HG02571 (cell line): ENCODE results near the gene RRAGD.

Experiments
- ATAC-seq: cut with Tn5 transposase; IDR thresholded peaks from one replicate; pipeline ENCODE4 v1.9.1; 2021; ENCODE audit warnings: mild to moderate bottlenecking, moderate library complexity; ENCODE audit not compliant: unreplicated experiment

RRAGD gene, protein sequence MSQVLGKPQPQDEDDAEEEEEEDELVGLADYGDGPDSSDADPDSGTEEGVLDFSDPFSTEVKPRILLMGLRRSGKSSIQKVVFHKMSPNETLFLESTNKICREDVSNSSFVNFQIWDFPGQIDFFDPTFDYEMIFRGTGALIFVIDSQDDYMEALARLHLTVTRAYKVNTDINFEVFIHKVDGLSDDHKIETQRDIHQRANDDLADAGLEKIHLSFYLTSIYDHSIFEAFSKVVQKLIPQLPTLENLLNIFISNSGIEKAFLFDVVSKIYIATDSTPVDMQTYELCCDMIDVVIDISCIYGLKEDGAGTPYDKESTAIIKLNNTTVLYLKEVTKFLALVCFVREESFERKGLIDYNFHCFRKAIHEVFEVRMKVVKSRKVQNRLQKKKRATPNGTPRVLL

DNA sequence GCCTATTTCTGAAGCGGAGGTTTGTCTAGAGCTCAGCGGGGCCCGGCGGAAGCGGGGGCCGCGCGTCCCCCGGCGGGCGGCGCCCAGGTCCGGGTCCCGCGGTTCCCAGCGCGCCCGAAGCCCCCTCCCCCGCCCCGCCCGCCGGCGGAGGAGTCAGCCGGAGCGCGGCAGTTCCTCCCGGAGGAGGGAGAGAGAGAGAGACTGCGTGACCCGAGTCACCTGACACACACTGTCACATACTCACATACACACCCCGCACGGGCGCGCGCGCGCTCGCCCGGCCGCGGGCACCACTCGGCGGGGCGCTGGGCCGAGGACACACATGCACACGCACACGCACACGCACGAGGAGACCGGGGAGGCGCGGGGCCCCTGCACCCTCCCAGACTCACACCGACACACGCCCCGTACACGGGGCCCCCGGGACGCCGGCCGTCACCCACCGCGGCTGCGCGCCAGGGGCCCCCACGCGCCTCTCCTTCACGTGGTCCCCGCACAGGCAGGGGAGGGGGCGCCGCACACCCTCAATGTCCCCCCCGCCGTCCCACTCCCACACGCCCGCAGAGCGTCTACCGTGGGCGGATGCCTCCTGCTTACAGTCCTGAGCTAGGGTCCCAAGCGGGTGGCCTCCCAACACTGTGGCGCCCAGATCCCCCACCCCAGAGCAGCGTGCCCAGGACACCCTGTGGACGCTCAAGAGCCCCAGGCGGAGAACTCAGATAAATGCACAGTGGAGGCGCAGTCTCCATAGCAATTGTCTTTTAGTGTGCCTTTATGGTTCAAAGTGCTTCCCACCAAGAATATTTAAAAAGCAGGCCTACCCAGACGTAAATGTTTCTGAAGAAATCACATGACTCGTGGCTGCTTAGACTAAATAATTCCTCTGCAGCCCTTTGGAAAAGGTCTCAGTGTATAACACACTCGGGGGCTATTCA lies at the start of gene RRAGD:
Gene RRAGD, minus strand, starts transcription at position 203 of the 935 bp plus-strand sequence. CDS start 280 bp downstream, outside the sequence.
- peak; percentile 69 for ATAC-seq

DNA sequence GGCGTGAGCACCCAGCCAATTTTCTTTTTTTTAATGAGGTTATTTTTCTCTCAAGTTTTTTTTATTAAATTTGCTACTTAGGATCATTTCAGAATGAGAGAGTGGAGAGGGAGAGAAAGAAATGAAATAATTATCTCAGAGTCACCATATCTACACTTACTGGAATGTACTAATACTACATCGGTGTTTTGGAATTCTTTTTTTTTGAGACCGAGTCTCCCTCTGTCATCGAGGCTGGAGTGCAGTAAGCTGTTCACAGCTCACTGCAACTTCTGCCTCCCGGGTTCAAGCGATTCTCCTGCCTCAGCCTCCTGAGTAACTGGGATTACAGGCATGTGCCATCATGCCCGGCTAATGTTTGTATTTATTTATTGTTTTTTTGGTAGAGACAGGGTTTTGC lies 48.6 kb upstream of the RRAGD start:
- no peak for ATAC-seq

DNA sequence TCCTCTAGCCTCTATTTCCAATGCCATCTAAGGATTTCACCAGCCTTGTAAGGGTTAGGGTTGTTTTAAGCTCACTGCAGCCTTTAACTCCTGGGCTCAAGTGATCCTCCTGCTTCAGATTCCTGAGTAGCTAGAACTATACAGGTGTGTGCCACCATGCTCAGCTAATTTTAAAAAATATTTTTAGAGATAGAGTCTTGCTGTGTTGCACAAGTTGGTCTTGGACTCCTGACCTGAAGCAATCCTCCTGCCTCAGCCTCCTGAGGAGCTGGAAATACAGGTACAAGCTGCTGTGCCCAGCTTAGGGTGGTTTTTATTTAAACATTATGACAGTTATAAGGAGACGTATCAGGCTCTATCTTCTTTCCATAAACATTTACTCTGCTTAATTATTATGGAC lies 47.4 kb upstream of the RRAGD start:
- ATAC-seq = no peak

DNA sequence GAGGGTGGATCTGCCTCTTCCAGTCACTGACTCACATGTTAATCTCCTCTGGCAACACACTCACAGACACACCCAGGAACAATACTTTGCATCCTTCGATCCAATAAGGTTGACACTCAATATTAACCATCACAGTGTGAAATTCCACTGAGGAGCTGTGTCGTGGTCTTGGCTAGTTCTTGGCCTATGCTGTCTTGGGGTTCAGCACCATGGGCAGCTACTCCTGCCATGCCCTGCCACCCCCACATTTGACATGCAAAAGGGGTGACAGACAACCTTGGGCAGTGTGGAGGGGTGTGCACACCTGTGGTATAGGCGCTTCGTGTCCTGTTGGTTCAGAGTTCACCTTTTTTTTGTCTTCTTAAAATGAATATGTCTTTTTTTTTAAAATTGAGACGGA lies 46.6 kb upstream of the RRAGD start:
- ATAC-seq = no peak

DNA sequence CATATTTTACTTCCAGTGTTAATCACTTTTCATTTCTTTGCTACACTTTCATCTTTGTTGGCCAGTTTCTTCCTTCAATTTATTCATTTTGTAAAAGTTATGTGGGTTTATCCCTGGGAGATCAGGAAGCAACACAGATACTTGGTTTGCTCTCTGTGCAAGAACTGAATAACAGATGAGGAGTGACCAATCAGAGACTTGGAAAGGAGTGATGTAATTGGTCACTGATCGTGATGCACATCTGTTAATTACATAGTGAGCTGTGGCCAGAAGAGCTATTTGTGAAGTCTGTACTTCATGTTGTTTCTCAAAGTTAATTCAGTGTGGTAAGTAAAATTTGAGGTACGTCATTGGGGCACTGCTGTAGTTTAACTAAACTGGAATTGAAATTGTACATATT lies 42.2 kb upstream of the RRAGD start:
- ATAC-seq = no peak

DNA sequence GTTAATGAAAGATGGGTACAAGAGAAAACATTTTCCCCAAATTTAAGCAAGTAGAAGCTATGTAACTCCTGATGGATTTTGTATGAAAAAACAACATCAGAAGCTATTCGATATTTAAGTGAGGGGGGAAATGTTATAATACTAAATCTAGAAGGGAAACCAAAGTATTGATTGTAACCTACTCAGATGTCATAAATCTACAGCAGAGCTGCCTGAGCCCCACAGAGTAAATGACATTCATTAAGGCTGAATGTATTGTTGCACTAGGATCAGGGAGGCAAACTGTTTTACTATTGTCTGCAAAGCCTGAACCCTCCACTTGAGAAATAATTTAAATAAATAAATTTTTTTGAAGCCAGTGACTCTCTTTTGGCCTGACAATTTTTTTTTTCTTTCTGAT lies 40.2 kb upstream of the RRAGD start:
- ATAC-seq = no peak

DNA sequence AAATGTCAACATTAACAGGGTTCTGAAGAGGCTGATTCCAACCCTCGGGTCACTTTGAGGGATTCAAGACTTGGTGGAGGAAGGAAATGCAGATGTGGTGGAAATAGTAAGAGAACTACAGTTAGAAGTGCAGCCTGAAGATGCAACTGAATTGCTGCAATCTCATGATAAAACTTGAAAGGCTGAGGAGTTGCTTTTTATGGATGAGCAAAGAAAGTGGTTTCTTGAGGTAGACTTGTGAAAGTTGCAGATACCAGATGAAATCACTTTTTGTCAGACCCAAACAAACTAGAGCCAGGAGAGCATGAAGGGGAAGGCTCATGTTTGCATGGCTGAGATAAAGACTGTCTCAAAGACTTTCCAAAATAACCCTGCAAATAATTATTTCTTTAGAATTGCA lies 37.1 kb upstream of the RRAGD start:
- ATAC-seq = no peak

DNA sequence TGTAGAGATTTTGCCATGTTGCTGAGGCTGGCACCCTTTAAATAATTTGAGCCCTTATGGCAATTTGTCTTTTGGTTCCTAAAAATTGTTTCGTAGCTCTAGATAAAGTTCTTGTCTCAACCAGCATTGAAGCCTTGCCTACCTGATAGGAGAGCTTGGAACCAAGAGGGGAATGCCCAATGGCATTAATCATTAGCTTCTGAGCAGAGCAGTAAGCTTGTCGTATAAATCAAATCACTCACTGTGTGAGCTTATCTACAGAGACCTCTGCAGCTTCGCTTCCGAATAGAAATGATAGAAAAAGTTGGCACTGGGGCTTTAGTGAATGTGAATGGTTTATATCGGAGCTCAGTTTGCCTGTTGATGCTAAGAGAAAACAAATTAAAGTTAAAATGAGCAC lies 31.6 kb upstream of the RRAGD start:
- no peak for ATAC-seq

DNA sequence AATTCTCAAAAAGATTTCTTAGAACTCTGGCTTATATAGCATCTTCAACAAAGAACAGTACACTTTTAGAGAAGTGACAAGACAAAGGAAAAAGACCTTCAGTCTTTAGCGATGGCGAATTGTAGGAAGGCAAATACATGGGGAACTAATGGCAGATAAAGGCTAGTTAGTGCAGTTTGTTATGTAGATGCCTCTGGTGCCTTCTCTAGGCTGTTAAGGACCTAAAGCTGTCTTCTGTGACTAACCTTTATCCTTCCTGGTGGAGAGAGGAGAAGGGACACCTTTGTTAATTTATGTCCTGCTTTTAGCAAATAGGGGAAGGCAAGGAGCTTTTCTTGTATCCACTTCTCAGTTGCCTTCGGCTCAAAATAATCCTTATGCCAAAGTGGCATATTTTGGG lies 28.1 kb upstream of the RRAGD start:
- ATAC-seq = no peak

DNA sequence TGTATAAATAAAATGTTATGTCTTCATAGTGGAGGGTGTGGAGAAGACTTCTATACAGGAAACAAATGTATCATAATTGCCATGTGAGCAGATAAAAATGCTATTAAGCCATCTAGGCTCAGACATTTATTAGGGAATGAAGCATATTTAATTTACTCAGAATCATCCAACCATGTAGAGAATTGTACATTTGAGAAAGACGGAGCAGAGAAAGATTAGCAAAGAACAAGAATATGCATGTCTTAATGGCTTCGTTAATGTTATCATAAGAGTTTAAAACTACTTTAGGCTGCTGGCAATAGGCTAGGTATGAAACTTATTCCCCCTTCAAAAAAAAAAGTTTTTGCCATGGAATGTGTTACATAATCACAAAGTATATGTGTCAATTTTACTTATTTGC lies 26.9 kb upstream of the RRAGD start:
- ATAC-seq = no peak

DNA sequence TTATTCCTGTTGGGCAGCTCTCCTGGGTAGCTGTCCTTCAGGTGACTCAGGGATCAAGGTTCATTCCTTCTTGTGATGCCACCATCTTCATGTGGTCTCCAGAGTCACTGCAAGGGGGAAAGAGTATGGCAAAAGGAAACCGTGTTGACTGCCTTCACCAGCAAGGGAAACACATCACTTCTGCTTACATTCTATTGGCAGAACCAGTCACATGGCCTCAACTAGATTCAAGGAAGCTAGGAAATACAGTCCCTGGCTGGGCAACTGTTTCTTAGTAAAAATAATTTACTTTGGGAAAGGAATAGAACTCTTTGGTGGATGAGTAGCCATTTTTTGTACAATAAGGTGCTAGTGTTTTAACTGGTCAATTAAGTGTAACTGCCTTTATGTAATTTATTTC lies 26.2 kb upstream of the RRAGD start:
- no peak for ATAC-seq

DNA sequence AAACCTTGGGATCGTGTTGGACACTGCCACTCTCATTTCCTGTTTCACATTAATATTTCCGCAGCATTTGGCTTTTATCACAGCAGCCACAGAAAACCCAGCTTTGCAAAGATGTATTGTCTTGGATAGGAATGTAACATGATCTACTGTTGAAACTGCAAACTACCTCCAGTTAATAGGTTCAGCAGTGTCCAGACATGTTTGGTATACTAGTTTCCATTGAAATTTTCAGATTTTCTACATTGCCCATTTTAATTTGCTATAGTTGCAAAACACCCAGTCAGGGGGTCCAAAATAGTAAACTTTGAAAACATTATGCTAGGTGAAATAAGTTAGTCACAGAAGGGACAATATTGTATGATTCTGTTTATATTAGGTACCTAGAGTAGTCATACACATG lies 24.2 kb upstream of the RRAGD start:
- no peak for ATAC-seq

DNA sequence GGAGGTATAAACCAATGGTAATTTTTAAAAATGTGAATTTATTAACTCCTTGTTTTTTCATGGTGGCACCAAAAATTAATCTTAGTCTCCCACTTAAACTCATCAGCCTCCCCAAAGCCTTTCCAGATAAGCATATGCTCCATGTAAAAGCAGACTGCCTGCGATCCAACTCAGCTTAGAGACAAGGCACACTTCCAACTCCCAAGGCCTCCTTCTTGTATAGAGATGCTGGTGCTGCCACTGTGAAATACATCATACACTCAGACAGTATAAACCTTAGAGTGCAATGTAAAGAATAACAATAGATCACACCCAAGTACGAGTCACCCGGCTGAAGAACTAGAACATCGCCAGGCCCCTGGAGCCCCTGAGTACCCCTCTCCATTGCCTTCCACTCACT lies 22.9 kb upstream of the RRAGD start:
- ATAC-seq = no peak

DNA sequence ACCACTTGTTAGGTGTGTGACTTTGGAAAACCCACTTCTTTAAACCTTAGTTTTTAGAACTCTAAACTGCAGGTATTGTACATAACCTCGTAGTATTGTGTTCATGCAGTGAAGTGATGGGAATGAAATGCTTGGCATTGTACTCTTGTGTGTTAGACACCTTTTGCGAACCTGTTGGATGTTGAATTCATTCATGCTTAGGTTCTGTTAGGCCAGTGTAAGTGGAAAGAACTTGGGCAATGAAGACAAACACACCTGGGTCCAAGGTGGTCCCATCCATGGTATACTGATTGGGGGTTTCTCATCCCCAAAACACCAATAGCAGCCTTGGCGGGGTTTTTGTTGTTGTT lies 22.1 kb upstream of the RRAGD start:
- no peak for ATAC-seq

DNA sequence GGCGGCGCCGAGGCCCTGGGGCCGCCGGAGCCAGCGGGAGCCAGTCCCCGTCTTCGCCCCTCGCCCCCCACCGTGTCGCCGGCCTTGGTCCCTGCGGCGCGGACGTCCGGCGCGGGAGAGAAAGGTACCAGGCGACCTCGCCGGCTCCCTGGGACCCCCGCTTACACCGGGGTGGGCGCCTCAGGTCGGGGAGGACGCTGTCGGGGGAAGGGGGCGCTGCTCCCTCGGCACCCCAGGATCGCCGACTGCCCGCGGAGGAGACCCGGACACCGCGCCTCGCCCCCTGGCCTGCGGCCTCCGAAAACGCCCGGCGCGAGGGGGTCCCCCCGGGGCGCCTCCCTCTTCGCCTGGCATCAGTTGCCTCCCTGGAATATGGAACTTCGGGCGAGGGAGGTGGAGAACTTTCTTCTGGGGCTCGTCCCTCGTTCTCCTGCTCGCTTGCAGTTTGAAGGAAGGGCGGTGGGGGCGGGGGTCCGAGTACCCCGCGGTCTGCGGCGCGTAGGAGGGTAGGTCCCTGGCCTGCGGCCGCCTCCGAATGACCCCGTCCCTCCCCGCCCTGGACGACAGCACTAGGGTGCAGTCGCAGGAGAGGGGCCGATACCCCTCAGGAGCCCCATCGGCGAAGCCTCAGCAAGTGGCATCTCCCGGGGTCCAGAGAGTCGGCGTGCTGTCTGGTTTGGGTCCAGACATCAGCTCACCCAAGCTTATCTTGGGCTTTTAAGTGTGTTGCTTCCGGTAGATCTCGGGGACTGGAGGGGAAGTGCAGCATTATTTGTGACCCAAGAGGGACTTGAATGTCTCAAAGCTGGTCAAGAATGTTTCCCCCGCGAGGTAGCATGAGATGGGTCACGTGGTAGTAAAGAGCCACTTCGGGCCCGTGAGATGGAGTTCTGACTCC lies 21.4 kb upstream of the RRAGD start:
- ATAC-seq = no peak

DNA sequence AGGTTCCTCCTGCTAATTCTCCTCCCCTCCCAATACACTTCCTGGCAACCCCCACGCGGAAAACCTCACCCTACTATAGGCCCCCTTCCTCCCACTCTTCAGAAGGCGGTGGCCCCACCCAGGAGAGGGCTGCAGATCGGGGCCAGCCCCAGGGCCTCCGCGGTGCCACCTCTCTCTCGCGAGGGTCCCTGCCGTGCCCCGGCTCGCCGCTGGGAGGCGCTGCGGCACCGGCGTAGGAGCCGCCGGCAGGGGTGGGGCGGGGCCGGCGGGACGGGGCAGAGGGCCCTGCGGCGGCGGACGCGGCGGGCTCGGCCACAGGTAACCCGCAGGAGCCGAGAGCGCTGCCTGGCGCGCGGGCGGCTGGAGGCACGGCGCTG lies 20.8 kb upstream of the RRAGD start, which contains the start of gene ANKRD6:
Gene ANKRD6, plus strand, starts transcription at position 278 of the 377 bp plus-strand sequence. CDS start 133,825 bp downstream, outside the sequence.
- peak; percentile 87 for ATAC-seq

DNA sequence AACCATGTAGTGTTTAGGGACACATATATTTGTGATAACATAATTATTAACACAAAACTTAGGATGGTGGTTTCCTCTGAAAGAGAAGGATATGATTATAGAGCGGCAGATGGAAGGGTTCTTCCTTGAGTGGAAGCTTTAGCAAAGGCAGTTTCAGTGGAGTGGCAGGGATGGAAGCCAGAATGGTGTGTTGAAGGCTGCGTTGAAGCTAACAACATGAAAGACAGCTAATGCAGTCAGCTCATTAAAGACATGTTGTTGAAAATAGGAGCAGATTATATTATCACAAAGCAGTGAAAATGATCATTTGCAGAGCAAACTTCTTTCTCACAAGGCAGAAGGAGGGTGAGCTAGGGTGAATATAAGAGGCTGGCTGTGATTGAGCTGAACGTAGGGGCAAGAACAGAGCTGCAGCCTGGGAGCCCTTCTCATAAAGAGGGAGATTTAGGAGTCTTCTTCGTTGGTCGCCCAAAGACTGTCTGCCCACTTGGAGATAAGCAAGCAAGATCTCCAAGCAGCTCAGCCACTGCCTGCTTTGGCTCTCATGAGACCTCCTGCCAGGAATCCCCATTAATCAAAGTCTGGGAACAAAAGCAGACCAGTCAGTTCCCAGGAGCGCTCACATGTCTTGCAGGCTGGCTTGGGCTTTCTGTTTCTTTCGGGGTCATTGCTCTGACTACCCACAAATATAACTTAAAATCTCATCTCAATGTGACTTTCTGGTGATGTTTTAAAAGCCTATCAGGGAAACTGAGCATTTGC lies 18.3 kb upstream of the RRAGD start:
- no peak for ATAC-seq

DNA sequence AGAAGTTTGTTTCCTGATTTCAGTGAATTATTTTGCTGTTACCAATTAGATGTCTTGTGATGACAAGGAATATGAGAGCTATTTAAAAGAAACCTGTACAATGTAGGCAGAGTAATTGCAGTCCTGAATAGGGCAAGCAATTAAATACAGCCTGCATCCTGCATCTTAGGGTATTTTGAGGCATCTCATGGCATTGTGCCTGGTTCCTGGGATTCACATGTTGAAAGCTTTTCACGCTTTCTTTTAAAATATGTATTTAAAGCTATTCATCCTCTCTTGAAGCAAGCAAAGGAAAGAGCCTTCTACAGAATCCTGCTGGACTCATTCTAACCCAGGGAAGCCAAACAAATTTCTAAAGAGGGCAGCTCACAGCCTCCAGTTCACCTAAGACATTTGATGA lies 4.7 kb upstream of the RRAGD start:
- no peak for ATAC-seq

DNA sequence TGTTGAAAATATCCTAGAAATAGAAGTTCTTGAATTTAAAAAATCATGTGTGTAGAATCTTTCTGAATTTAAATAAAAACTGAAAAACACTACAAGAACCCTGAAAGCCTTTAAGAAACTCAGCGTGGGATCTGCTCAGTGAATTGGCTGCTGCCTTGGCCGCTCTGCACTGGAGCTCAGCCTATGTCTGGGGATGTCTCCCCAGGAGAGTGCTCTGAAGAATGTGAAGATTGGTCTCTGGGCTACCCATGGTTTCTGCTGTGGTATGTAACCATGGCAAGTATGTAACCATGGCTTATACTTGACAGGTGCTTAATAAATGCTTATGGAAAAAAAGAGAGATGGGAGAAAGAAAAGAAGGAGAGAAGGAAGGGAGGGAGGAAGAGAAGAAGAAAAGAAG lies 3.1 kb upstream of the RRAGD start:
- ATAC-seq = no peak

DNA sequence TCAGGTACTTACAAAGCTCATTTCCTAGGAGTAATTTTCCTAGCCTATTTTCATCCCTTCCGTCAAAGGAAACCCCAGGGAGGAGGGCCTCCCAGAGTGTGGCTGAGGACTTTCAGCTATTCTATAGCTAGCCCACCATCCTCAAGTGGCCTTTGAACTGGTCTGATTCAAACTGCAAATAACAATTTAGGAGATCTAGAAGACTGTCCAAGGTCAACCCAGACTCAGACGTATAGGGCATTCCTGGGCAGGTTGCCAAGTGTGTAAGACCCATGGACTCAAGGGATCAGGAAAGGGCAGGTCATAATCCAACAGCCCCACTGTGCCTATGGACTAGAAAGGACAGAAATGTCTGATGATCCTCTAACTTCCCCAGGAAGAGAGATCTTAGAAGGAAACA lies 2.1 kb upstream of the RRAGD start:
- no peak for ATAC-seq
